COLO668 (cell line): ENCODE measurements around the gene RAMACL.
"Not testable (repeated sequence)": the region's sequence is repeated elsewhere in the genome, so short reads cannot be mapped to it uniquely, and the experiment has no call there.

Experiments used
- DNase-seq: peaks from one replicate; lab custom pipeline; 2025; ENCODE audit not compliant: unreplicated experiment; lab: John Stamatoyannopoulos, UW

Gene RAMACL

DNA sequence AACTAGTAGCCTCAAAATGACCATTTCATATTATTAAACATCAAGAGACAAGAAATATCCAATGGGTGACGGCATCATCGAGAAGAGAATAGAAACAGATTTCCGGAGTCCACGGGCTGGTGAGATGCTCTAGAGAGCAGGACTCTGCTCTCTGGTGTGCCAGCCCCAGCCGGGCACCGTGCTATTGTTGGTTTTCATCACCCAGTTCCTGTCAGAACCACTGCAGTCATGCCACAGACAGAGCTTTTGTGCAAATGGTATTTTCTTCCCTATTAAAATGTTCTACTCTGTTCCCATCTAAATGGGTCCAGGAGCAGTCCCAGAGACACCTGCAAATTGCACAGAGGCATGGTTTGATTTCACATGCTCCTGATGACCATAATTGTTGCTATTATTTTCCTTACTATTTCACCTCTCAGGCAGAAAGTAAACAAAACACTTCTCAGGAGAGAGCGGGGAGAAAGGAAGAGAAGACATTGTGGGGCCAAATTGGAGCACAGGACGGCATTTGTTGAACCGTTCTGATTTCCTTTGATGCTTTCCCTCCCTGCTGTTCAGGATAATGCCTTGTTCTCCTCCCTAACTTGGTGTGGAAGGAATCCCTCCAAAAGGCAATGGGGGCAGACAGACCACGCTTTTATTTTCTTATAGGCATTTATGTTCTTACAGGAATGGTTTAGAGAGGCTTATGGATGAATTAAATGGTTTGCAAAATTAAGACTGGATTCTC is 11.4 kb upstream of the RAMACL start:
- no peak for DNase-seq

DNA sequence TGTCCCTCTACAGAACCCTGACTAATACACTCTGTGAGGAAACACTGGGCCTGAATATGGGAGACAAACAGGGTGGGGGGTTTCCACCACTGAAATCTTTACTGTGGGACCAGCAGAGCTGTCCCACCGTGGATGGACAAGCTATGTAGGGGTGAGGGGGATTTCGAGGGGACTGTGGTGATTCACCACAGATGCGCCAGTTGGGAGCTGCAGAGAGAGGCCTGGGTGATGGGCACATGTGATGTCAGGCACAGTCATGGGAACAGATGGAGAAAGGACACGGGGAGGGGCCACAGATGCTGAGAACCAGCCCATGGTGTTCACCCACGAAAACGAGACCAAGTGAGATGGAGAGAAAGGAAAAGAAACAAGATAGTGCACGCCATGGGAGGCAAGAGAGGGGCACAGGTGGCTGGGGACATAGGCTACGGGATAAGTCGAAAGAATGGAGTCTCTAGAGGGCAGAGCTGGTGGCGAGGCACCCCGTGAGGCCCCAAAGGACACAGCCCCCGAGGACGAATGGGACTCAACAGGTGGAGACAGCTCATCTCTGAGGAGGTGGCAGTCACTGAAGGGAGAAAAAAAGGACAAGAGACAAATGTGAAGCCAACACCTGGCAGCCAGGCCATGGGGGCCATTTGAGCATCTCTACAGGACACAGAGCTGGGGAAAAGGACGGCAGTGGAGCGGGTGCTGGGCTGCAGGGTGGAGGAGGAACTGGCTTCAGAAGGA is 10.5 kb upstream of the RAMACL start:
- no peak for DNase-seq

DNA sequence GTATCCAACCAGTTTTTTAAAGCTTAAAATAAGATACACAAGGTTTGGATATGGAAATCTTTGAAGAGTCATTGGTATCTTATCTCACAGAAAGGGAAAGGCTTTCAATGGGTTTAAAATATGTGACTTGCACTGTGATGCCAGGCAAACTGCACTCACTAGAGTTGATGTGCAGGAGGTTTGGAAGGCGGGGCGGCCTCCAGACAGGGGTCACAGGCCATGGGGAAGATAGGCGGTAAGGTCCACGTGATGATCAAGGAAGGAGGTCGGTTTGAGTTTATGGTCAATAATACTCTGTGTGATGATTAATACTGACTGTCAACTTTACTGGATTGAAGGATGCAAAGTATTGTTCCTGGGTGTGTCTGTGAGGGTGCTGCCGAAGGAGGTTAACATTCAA is 9.5 kb upstream of the RAMACL start:
- DNase-seq: no peak

DNA sequence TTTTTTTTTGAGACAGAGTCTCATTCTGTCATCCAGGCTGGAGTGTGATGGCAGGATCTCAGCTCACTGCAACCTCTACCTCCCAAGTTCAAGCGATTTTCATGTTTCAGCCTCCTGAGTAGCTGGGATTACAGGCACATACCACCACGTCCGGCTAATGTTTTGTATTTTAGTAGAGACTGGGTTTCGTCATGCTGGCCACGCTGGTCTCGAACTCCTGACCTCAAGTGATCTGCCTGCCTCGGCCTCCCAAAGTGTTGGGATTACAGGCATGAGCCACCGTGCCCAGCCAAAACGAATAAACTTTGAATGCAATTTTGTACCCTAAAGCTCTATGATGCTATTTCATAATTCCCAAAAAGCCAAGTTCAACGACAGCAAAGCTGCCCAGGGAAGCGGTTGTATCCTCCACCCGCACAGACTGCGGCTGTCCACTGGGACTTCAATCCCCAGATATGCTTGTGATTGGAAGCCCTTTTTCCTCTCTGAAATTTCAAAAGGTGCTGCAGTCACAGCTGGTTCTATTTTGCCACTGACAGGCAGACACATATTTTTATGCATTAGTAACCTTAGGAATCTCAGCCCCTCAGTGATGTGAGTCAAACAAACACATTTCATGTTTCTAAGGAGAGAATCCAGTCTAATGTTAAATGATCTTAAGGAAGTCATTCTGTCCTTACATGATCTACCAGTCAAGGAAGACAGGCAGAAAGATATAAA is 8.7 kb upstream of the RAMACL start:
- no peak for DNase-seq

DNA sequence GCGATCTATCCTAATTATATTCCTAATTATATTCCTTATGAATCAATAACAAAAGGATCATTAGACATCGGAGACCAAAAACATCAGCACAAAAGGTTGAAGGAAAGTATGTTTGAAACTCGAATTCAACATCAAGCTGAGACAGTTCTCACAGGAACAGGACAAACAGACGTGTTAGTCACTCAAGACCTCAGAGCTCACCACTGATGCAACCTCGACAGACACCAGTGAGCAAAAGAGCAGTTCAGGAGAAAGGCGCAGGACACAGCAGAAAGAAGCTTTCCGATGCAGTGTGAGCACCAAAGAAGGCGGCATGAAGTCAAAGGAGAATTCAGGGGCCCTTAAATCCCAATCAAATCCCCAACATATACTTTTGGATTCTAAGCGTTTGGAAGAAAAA is 6.3 kb upstream of the RAMACL start:
- no peak for DNase-seq

DNA sequence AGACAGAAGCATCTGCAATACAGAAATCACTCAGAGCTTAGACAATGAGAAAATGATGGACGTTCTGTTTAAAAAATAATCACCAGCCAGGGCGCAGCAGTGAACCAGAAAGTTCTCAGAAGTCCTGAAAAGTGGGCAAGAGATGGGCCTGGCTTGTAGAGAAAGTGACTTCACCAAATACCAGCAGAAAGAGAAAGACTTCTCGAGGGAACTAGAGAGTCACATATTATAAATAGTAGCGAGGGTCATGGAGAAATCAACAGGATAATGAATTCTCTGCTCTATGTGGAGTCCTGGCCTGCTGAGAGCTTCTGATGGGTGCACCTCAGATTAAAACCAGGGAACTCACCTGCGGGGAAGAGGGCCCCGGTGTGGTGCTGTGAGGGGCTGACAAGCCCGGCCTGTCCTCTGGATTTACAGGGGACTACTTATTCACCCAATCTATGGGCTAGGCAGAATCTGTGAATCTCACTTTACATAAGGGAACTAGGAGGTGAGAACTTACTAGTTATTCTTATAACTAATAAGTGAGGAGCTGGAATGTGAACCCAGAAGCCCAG is 5.6 kb upstream of the RAMACL start:
- no peak for DNase-seq

DNA sequence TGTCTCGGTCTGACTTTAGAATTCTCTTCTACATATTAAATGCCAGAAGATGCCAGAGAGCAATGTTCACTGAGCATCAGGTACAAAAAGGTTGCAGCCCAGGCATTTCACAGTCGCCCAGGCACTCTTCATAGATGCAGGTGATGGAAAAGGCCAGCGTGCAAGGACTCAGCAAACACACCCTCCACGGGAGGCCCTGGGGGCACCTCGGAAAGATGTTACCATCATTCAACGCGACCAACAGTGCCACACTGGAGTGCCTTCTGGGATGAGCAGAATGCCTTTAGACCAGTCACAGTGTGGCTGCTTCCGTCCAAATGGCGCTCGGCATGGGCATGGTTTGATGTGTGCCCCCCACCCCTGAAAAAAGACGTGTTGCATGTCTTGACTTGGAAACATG is 4.5 kb upstream of the RAMACL start:
- no peak for DNase-seq

DNA sequence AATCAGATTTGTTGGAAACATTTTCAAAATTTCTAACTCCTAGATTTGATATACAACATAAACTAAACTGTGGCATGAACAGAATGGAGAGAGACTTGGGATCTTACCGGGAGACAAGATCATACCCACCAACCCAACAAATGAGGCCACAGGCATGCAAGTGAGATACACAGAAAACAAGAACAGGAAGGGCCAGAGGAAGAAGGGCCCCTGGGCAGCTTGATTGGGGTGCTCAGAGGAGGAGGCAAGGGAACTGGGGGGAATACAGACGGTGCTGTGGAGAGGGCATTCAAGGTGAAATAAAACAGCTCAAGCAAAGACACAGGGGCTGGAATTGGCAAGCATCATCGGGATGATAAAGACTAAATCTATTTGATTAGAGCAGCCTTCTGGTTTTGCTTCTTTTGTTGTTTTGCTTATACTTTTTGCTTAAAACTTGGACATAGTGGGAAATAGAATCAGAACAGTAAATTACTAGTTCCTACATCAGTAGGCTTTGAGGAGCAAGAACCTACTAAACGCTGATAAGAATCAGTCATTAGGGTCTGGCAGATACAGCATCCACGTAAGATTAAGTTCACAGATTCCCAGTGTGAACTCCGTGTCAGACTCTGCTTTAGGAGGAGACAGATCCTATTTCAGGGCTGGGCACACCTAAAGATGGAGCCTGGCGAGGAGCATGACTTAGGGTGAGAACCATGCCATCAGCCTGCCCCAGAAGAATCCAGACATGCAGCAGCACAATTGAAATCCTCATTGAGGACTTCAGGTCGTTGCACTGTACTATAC is 3.5 kb upstream of the RAMACL start:
- no peak for DNase-seq

DNA sequence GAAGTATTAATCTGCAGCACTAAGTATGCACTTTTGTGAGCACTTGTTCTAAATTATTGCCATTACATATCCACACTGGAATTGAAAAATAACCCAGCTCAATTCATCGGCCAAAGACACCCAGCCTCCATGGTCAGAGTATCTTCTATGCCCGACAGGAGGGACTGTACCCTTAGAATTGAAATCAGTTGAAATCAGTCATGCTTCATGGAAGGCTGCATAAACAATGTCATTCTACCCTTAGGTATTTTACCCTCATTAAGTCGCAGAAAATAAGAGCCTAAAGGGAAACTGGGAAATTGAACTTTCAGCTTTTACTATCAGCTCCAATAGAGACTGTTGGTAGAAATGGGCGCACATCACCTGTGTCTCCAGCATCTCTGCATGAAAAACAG is 2.9 kb upstream of the RAMACL start:
- DNase-seq: no peak

DNA sequence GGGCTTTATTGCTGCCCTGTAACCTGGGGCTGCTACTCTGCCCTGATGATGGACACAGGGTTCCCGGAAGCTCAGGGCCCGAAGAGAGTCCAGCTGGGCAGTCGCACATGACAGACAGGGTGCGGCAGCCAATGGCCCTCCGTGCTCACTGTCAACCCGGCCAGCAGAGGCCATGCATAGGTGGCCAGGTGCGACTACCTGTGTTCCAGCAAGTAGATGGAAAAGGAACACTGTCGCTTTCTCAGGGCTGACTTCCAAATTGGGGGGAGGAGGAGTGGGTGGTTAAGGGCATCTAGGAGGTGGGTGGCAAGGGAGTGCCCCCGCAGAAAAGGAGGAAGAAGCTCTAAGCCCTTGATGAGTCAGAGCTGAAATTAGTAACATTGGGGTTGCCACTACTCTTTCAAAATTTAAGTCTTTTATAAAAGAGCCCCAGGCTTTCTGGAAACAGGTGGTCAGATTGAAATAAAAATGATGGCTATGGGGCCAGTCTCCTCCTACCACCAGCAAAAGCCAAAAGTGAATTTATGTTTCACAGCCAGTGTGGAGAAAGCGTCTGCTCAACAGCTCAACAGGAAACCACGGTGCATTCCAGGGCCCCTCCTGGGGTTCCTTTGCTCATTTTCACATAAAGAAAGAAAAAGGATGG is 2.3 kb upstream of the RAMACL start:
- DNase-seq: no peak

DNA sequence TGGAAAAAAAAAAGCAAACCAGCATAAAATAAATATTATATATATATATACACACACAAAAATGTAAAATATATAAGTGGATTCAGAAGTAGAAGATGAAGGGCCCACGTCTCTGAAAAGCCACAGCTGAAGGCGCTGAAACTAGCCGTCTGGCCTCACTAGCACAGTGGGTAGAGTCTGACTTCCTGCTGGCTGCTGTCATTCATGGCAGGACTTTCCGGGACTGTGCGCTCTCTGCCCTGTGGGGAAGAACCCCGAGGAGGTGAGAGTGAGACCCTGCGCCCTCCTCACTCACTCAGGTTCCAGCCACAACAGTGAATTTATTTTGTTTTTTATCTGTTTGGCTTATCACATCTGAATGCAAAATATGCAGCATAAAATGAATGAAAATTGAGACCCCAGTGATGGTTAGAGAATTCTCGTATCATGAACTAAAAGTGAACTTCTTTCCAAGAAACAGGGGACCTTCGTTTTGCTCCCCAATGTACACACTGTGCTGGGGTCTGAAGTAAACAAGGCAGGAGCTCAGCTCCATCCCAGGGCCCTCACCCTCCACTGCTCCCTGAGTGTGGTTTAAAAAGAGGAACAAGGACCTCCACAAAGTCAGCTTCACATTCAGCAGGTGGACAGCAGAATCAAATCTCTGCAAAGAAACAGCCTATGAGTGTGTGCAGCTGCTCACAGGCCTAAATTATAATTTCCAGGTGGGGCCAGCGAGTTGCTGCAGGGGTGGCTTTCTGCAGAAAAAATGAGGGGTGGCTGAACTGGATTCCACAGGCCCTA is 1.3 kb upstream of the RAMACL start:
- DNase-seq: no peak

DNA sequence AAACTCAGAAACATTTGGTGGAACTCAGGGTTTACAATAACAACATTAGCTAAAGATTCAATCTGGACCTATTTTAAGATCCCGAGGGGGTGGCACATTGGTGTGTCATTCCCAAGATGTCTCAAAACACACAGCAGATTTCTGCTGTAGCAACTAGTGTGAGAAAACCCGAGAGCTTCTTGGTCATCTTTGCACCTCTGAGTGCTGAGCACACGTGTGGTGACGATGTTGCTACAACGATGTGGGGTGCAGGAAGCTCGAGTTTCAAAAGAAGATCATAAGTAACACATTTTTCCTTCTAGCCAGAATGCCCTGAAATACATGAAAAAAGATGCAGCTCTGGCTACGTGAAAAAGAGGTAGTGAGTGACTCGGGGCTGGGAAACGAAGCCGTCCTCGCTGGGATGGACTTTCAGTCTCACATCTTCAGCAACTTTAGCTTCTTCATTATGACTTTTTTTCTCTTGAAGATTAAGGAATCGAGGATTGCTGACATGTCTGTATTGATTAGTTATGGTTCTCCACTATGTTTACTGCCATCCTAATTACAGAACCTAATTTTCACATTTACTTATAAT is 1.5 kb downstream of the RAMACL start:
- DNase-seq: no peak

DNA sequence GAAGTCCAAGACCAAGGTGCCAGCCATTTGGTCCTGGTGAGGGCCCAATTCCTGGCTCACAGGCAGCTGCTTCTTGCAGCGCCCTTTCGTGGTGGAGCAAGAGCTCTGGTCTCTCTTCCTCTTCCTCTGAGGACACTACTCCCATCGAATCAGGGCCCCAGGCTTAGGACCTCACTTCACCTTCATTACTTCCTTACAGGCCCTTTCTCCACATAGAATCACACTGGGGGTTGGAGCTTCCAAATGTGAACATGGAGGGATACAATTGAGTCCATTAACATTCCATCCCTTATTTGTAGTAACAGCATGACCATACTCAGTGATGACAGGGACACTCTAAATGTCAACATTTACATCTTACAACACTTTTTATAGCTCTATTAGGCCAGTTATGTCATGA is 2.3 kb downstream of the RAMACL start:
- no peak for DNase-seq

DNA sequence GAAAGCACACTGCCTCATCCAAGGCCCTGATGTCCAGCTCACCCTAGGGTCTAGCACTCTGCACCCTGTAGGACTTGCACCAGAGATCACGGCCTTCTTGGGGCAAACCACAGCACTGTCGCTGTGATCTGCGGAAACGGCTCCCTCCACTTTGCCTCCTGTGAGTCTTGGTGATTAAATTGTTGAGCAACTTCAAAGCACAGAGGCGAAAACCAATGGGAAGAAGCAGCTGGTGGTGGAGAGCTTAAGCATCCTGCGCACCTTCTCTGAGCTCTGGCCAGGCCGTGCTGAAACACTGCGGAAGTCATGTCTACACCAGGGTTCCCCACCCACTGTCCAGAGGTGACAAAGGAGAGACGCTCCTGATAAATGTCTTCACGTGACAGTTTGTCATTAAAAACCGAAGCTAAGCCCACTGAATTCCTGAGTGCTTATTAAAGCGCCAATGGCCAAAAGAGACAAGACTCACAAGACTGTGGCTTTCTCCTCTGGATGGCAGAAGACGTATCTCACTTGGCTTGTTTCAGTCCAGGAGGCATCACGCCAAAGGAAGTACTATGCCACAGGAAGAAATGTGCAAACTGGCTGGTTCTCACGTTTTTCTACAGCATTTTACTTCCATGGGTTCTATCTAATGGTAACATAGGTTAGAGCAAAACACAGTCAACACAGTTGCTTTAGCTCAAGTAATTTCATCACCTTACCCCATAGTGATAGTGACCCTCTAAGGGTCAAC is 3.1 kb downstream of the RAMACL start:
- DNase-seq: no peak

DNA sequence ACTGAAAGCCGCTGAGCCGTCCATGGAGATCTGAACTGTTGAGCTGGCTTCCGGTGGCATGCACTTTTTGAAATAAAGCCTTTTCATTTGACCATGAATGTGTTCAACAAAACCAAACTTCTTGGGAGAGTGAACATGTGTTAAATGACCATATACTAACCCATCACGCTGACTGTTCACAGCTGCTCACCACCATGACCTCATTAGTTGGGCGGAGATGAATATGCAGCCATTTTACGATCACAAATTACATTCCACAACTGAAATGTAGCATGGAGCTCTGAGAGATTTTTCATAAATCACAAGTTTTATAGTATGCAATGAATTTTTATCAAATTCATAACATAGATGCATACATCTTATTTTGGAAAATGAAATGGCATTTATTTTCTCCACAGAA is 4.2 kb downstream of the RAMACL start:
- no peak for DNase-seq

DNA sequence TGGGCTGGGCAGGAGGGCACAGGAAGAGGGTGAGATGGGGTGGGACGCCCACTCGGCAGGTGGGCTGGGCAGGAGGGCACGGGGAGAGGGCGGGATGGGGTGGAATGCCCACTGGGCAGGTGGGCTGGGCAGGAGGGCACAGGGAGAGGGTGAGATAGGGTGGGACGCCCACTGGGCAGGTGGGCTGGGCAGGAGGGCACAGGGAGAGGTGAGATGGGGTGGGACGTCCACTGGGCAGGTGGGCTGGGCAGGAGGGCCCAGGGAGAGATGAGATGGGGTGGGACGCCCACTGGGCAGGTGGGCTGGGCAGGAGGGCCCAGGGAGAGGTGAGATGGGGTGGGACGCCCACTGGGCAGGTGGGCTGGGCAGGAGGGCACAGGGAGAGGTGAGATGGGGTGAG is 4.7 kb downstream of the RAMACL start:
- DNase-seq: not testable (repeated sequence)

DNA sequence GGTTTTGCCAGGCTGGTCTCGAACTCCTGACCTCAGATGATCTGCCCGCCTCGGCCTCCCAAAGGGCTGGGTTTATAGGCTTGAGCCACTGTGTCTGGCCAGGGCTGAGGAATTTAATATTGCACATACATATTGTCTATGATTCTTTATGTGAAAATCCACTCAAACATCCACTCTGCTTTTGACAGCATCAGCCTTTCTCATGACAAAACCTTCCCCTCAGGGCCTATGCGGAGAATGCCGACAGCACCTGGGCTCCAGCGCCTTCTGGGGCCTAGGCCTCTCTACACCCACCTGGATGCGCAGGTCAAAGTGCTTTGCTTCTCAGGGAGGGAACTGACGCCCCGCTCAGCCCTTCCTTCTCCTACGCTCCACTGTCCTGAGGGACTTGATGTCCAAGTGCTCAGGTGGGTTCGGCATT is 5.4 kb downstream of the RAMACL start:
- DNase-seq: no peak
